GM12873 (cell line): ENCODE results near the gene UNC13A.

Source experiments
- TF ChIP-seq, protein P1 (sequence below): IDR thresholded peaks from 2 replicates; pipeline ENCODE4 v1.5.1; 2012; ENCODE audit warnings: low read depth, mild to moderate bottlenecking, moderate library complexity, low read length, control low read depth; ENCODE audit not compliant: insufficient read depth; ENCODE audit errors: missing control alignments

The UNC13A gene

DNA sequence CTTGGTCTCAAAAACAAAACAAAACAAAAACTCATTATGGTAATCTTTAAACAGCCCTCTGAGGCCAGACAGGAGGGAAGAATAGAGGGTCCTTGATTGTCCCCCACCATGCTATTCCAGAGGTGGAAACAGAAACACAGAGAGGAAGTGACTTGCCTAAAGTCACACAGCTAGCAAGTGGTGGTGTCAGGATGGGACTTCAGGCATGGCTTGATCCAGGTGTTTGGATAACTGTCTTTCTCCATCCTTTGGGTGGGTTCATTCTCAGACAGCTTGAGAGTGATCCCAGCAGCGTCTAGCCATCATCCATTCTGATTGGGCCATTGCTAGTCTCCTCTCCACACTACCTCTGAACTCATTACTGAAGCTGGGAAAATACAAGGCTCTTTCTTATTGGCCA lies 120.2 kb downstream of the UNC13A start:
- TF ChIP-seq, protein P1, sequence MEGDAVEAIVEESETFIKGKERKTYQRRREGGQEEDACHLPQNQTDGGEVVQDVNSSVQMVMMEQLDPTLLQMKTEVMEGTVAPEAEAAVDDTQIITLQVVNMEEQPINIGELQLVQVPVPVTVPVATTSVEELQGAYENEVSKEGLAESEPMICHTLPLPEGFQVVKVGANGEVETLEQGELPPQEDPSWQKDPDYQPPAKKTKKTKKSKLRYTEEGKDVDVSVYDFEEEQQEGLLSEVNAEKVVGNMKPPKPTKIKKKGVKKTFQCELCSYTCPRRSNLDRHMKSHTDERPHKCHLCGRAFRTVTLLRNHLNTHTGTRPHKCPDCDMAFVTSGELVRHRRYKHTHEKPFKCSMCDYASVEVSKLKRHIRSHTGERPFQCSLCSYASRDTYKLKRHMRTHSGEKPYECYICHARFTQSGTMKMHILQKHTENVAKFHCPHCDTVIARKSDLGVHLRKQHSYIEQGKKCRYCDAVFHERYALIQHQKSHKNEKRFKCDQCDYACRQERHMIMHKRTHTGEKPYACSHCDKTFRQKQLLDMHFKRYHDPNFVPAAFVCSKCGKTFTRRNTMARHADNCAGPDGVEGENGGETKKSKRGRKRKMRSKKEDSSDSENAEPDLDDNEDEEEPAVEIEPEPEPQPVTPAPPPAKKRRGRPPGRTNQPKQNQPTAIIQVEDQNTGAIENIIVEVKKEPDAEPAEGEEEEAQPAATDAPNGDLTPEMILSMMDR: no peak

DNA sequence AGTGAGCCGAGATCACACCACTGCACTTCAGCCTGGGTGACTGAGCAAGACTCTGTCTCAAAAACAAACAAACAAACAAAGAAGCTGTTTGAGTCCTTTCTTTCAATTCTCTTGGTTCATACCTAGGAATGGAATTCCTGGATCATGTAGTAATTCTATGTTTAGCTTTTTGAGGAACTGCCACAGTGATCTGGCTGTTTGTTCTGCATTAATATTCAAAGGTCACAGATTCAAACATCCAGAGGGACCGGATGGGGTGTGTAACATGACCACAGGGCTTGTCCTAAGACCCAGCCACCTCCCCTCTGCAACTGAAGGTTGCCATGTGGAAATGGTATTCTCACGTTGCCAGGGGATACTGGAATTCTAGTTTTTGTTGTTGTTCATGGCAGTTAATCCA lies 122.5 kb downstream of the UNC13A start:
- TF ChIP-seq, protein P1: no peak

DNA sequence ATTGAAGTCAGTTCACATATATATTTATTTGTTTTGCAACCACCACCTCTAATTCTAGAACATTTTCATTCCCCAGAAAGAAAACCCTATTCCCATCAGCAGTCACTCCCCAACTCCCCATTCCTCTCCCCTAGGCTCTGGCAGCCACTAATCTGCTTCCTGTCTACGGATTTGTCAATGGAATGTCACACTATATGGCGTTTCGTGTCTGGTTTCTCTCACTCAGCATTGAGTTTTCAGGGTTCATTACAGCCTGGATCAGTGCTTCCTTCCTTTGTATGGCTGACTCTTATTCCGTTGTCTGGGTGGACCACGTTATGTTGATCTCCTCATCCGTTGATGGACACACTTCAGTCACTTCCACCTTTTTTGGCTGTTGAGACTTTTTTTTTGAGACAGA lies 123.4 kb downstream of the UNC13A start:
- TF ChIP-seq, protein P1: no peak

DNA sequence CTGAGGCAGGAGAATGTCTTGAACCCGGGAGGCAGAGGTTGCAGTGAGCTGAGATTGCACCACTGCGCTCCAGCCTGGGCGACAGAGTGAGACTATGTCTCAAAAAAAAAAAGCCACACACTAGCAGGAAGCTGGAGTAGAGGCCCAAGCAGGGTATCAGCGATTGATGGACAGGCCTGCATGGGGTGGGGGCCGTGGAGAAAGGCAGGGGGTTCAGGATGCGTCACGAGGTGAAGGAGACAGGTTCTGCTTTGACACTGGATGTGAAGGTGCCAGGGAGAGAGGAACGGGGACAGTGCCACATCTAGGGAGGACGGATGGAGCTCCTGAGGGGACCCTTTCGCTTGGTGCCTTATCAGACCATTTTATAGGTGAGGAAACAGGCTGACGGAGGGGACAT lies 125.6 kb downstream of the UNC13A start:
- TF ChIP-seq, protein P1: no peak

DNA sequence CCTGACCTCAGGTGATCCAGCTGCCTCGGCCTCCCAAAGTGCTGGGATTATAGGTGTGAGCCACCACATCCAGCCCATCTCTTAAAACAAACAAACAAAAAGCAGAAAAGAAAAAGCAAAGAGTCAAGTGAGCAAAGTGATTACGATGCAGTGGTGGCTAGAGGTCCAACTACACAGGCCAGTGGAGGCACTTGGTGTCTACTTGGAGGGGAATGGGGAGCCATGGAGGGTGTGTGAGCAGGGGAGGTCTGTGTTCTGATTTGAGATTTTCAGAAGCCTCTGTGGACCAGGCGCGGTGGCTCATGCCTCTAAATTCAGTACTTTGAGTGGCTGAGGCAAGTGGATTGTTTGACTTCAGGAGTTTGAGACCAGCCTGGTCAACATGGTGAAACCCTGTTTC lies 126.1 kb downstream of the UNC13A start:
- TF ChIP-seq, protein P1: no peak

DNA sequence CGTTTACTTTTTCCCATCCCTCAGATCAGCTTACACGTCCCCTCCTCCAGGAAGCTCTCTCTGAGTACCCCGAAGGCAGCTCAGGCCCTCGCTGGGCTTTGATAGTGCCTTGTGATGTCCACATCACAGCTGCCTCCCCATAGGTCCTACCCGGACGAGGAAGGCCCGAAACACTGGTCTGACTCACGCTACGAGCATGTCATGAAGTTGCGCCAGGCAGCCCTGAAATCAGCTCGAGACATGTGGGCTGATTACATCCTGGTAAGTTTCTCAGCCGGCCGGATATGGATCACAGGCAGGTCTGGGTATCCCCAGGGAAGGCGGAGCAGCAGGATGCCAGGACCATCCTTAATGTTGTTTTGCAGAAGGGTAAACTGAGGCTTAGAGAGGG lies 128.0 kb downstream of the UNC13A start:
- TF ChIP-seq, protein P1: no peak

DNA sequence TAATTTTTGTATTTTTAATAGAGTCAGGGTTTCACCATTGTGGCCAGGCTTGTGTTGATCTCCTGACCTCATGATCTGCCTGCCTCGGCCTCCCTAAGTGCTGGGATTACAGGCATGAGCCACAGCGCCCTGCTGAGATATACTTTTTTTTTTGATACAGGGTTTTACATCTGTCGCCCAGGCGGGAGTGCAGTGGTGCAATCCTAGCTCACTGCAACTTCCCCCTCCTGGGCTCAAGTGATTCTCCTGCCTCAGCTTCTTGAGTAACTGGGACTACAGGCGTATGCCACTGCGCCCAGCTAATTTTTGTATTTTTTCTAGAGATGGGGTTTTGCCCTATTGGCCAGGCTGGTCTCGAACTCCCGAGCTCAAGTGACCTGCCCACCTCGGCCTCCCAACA lies 130.7 kb downstream of the UNC13A start:
- TF ChIP-seq, protein P1: no peak
